ENCODE data around the gene NCAPH2. TPM values are rescaled to one million over a fixed set of nuclear protein-coding genes. Genes with fewer than 3 reads are reported as not detected.

The NCAPH2 gene
- total and polyA plus RNA-seq, 4 experiments from 2014 or later, result 36.4 to 81.8 (median 59.0) TPM

GRCh38 chr22:50551160-50551752, 43.2 kb downstream of the NCAPH2 start:
- peak overlapping the region in 5 of 8 donors; percentile 28 to 76 (median 40) for H3K4me3 Mint-ChIP-seq
- Histone ChIP-seq H3K4me3 (ENCODE audit: low read length in 2 of 2) (no peak overlapping the region), H3K27me3 (ENCODE audit: insufficient read depth, low read length) (no peaks in the 10 kb centered on the region), H3K36me3 (ENCODE audit: insufficient read depth, low read length) (no peaks in the 10 kb centered on the region), H3K27ac (ENCODE audit: low read depth, low read length) (no peak overlapping the region), H3K4me1 (ENCODE audit: insufficient read depth, low read length) (peaks cover 27% of the 10 kb centered on the region), H3K9me3 (ENCODE audit: control insufficient read depth in 1 of 2, low read length in 2 of 2) (no peaks in the 10 kb centered on the region)
- no peaks in the 10 kb centered on the region for H3K36me3 Mint-ChIP-seq
- ChIA-PET POLR2A (ENCODE audit: partially characterized antibody) (interaction anchor here (1.1 to 6.8 kb wide), 6 partner anchors 12 to 69 kb away, joined by 7 to 151 read pairs (median 12); partner anchors contain the start of genes CHKB, SCO2, SYCE3 and TYMP), CTCF (ENCODE audit: partially characterized antibody) (interaction anchor here (1.0 to 4.8 kb wide), 7 partner anchors 12 to 69 kb away, joined by 3 to 32 read pairs (median 5); partner anchors contain the start of genes SCO2 and SYCE3)
- intact Hi-C loops (cut with micrococcal nuclease), result no loop called here
- no peaks in the 10 kb centered on the region for H3K9me3 Mint-ChIP-seq
- no peaks in the 10 kb centered on the region for H3K27me3 Mint-ChIP-seq
- no peak for DNase-seq
- peak overlapping the region in 3 of 7 donors; percentile 12 to 48 (median 32) for H3K27ac Mint-ChIP-seq
- peaks cover 12 to 26% (median 18%) of the 10 kb centered on the region in 4 donors for H3K4me1 Mint-ChIP-seq

GRCh38 chr22:50553310-50553709, 45.3 kb downstream of the NCAPH2 start:
- Histone ChIP-seq H3K9me3 (ENCODE audit: control insufficient read depth in 1 of 2, low read length in 2 of 2) (no peaks in the 10 kb centered on the region), H3K36me3 (ENCODE audit: insufficient read depth, low read length) (no peaks in the 10 kb centered on the region), H3K27ac (ENCODE audit: low read depth, low read length) (no peak overlapping the region), H3K4me1 (ENCODE audit: insufficient read depth, low read length) (peaks cover 21% of the 10 kb centered on the region), H3K27me3 (ENCODE audit: insufficient read depth, low read length) (no peaks in the 10 kb centered on the region), H3K4me3 (ENCODE audit: low read length in 2 of 2) (no peak overlapping the region)
- no peak for DNase-seq
- H3K27ac Mint-ChIP-seq, result no peak overlapping the region
- no peaks in the 10 kb centered on the region for H3K9me3 Mint-ChIP-seq
- peaks cover 10 to 18% (median 14%) of the 10 kb centered on the region in 4 donors for H3K4me1 Mint-ChIP-seq
- ChIA-PET CTCF (ENCODE audit: partially characterized antibody) (interaction anchor here (1.0 to 1.4 kb wide), 2 partner anchors 10 to 301 kb away, joined by 3 to 6 read pairs; partner anchors contain the start of gene SYCE3), POLR2A (ENCODE audit: partially characterized antibody) (interaction anchor here (6.8 kb wide), 1 partner anchor 26 kb away, joined by 151 read pairs; the partner anchor contains the start of genes SCO2 and TYMP)
- no peaks in the 10 kb centered on the region for H3K27me3 Mint-ChIP-seq
- no peaks in the 10 kb centered on the region for H3K36me3 Mint-ChIP-seq
- intact Hi-C loops (cut with micrococcal nuclease), result no loop called here
- H3K4me3 Mint-ChIP-seq, result no peak overlapping the region

GRCh38 chr22:50556703-50557102, 48.7 kb downstream of the NCAPH2 start:
- no peaks in the 10 kb centered on the region for H3K9me3 Mint-ChIP-seq
- H3K4me1 ChIP-seq (ENCODE audit: insufficient read depth, low read length), result no peaks in the 10 kb centered on the region
- no peaks in the 10 kb centered on the region for H3K36me3 ChIP-seq (ENCODE audit: insufficient read depth, low read length)
- H3K27ac Mint-ChIP-seq, result no peak overlapping the region
- no peaks in the 10 kb centered on the region for H3K9me3 ChIP-seq (ENCODE audit: control insufficient read depth in 1 of 2, low read length in 2 of 2)
- no peak overlapping the region for H3K4me3 Mint-ChIP-seq
- CTCF ChIA-PET (ENCODE audit: partially characterized antibody), result interaction anchor here (1.2 to 2.2 kb wide), 2 partner anchors 9 to 31 kb away, joined by 5 to 7 read pairs; partner anchors contain the start of gene SCO2
- intact Hi-C loops (cut with micrococcal nuclease), result no loop called here
- peaks cover 5 to 11% (median 10%) of the 10 kb centered on the region in 4 donors for H3K4me1 Mint-ChIP-seq
- H3K36me3 Mint-ChIP-seq, result no peaks in the 10 kb centered on the region
- no peak overlapping the region for H3K27ac ChIP-seq (ENCODE audit: low read depth, low read length)
- no peaks in the 10 kb centered on the region for H3K27me3 ChIP-seq (ENCODE audit: insufficient read depth, low read length)
- no peak for DNase-seq
- no peaks in the 10 kb centered on the region for H3K27me3 Mint-ChIP-seq
- POLR2A ChIA-PET (ENCODE audit: partially characterized antibody), result interaction anchor here (1.3 to 2.2 kb wide), 5 partner anchors 8 to 31 kb away, joined by 3 to 10 read pairs (median 6); partner anchors contain the start of genes CHKB, CPT1B and SCO2
- no peak overlapping the region for H3K4me3 ChIP-seq (ENCODE audit: low read length in 2 of 2)

- no peak overlapping the region for H3K27ac ChIP-seq (ENCODE audit: low read depth, low read length)
- intact Hi-C loops (cut with micrococcal nuclease), result no loop called here
- H3K27me3 ChIP-seq (ENCODE audit: insufficient read depth, low read length), result no peaks in the 10 kb centered on the region
- CTCF ChIA-PET (ENCODE audit: partially characterized antibody), result interaction anchor here (1.5 to 3.2 kb wide), 3 partner anchors 12 to 22 kb away, joined by 3 to 11 read pairs (median 5); partner anchors contain the start of genes CHKB and KLHDC7B
- Mint-ChIP-seq H3K36me3 (peaks cover 0 to 1% of the 10 kb centered on the region in 2 donors), H3K4me3 (peak overlapping the region in 1 of 8 donors; percentile 41), H3K27ac (no peak overlapping the region), H3K27me3 (peaks cover 0 to 2% of the 10 kb centered on the region in 2 donors), H3K9me3 (no peaks in the 10 kb centered on the region), H3K4me1 (peaks cover 13 to 25% (median 20%) of the 10 kb centered on the region in 4 donors)
- POLR2A ChIA-PET (ENCODE audit: partially characterized antibody), result interaction anchor here (0.6 to 1.8 kb wide), 2 partner anchors 11 to 34 kb away, joined by 3 to 5 read pairs; no protein-coding TSS in a partner anchor
- DNase-seq, result no peak
- H3K4me1 ChIP-seq (ENCODE audit: insufficient read depth, low read length), result peaks cover 8% of the 10 kb centered on the region
- H3K36me3 ChIP-seq (ENCODE audit: insufficient read depth, low read length), result no peaks in the 10 kb centered on the region
- no peaks in the 10 kb centered on the region for H3K9me3 ChIP-seq (ENCODE audit: control insufficient read depth in 1 of 2, low read length in 2 of 2)
- H3K4me3 ChIP-seq (ENCODE audit: low read length in 2 of 2), result no peak overlapping the region
Observed at GRCh38 chr22:50560034-50560433, 52.0 kb downstream of the NCAPH2 start.

GRCh38 chr22:50561401-50562358, 53.7 kb downstream of the NCAPH2 start:
- no peaks in the 10 kb centered on the region for H3K9me3 Mint-ChIP-seq
- H3K4me3 Mint-ChIP-seq, result peak overlapping the region in 7 of 8 donors; percentile 43 to 87 (median 66)
- CTCF ChIA-PET (ENCODE audit: partially characterized antibody), result interaction anchor here (1.8 to 2.0 kb wide), 2 partner anchors 17 to 54 kb away, joined by 5 read pairs; partner anchors contain the start of genes KLHDC7B, LMF2 and NCAPH2
- no peaks in the 10 kb centered on the region for H3K36me3 ChIP-seq (ENCODE audit: insufficient read depth, low read length)
- peak overlapping the region; percentile 9 to 69 (median 60) for H3K27ac Mint-ChIP-seq
- peaks cover 13 to 25% (median 20%) of the 10 kb centered on the region in 4 donors for H3K4me1 Mint-ChIP-seq
- H3K27me3 ChIP-seq (ENCODE audit: insufficient read depth, low read length), result no peaks in the 10 kb centered on the region
- H3K27ac ChIP-seq (ENCODE audit: low read depth, low read length), result no peak overlapping the region
- peaks cover 0 to 2% of the 10 kb centered on the region in 2 donors for H3K27me3 Mint-ChIP-seq
- H3K36me3 Mint-ChIP-seq, result peaks cover 0 to 1% of the 10 kb centered on the region in 2 donors
- no peak for DNase-seq
- POLR2A ChIA-PET (ENCODE audit: partially characterized antibody), result interaction anchor here (0.7 to 1.8 kb wide), 2 partner anchors 13 to 36 kb away, joined by 3 to 5 read pairs; no protein-coding TSS in a partner anchor
- H3K4me1 ChIP-seq (ENCODE audit: insufficient read depth, low read length), result peaks cover 8% of the 10 kb centered on the region
- intact Hi-C loops (cut with micrococcal nuclease), result loop anchor here (1.0 to 2.0 kb wide), 5 partner anchors 17 to 59 kb away; partner anchors contain the start of genes CHKB, KLHDC7B, NCAPH2 and SCO2
- no peak overlapping the region for H3K4me3 ChIP-seq (ENCODE audit: low read length in 2 of 2)
- H3K9me3 ChIP-seq (ENCODE audit: control insufficient read depth in 1 of 2, low read length in 2 of 2), result no peaks in the 10 kb centered on the region

GRCh38 chr22:50562523-50563412, 54.7 kb downstream of the NCAPH2 start, which contains the start of gene SYCE3:
SYCE3 (minus strand) TSS chr22:50562919; CDS start chr22:50556405, 6,514 bp downstream.
- H3K9me3 Mint-ChIP-seq, result no peaks in the 10 kb centered on the region
- peaks cover 13 to 25% (median 20%) of the 10 kb centered on the region in 4 donors for H3K4me1 Mint-ChIP-seq
- Histone ChIP-seq H3K27me3 (ENCODE audit: insufficient read depth, low read length) (no peaks in the 10 kb centered on the region), H3K36me3 (ENCODE audit: insufficient read depth, low read length) (no peaks in the 10 kb centered on the region), H3K4me1 (ENCODE audit: insufficient read depth, low read length) (peaks cover 8% of the 10 kb centered on the region), H3K27ac (ENCODE audit: low read depth, low read length) (peak within 1 kb of the TSS; percentile 55), H3K9me3 (ENCODE audit: control insufficient read depth in 1 of 2, low read length in 2 of 2) (no peaks in the 10 kb centered on the region), H3K4me3 (ENCODE audit: low read length in 2 of 2) (peak within 1 kb of the TSS; percentile 62 to 78)
- peak; percentile 94 to 97 (median 95) for DNase-seq
- H3K36me3 Mint-ChIP-seq, result peaks cover 0 to 1% of the 10 kb centered on the region in 2 donors
- peak within 1 kb of the TSS; percentile 78 to 96 (median 91) for H3K27ac Mint-ChIP-seq
- intact Hi-C loops (cut with micrococcal nuclease), result loop anchor here (1.0 to 2.0 kb wide), 6 partner anchors 18 to 318 kb away; partner anchors contain the start of genes CHKB, KLHDC7B, NCAPH2 and SCO2
- H3K4me3 Mint-ChIP-seq, result peak within 1 kb of the TSS; percentile 92 to 97 (median 95)
- ChIA-PET CTCF (ENCODE audit: partially characterized antibody) (interaction anchor here (0.6 to 4.5 kb wide), 26 partner anchors 10 to 221 kb away, joined by 3 to 33 read pairs (median 5); partner anchors contain the start of genes CHKB, KLHDC7B, LMF2 and NCAPH2), POLR2A (ENCODE audit: partially characterized antibody) (interaction anchor here (0.6 to 4.8 kb wide), 19 partner anchors 10 to 319 kb away, joined by 3 to 65 read pairs (median 7); partner anchors contain the start of genes CHKB, CPT1B, HDAC10 and KLHDC7B)
- H3K27me3 Mint-ChIP-seq, result peaks cover 0 to 2% of the 10 kb centered on the region in 2 donors
